ENCODE results near the gene PP2D1. TPM values are rescaled to one million over a fixed set of nuclear protein-coding genes. Genes with fewer than 3 reads are reported as not detected.

The PP2D1 gene
- total and polyA plus RNA-seq, 9 of the 15 experiments (the other 6 are each of a cell fraction or from before 2014, with no cell fraction given) = 0.07 to 0.10 TPM; not detected in 7

DNA sequence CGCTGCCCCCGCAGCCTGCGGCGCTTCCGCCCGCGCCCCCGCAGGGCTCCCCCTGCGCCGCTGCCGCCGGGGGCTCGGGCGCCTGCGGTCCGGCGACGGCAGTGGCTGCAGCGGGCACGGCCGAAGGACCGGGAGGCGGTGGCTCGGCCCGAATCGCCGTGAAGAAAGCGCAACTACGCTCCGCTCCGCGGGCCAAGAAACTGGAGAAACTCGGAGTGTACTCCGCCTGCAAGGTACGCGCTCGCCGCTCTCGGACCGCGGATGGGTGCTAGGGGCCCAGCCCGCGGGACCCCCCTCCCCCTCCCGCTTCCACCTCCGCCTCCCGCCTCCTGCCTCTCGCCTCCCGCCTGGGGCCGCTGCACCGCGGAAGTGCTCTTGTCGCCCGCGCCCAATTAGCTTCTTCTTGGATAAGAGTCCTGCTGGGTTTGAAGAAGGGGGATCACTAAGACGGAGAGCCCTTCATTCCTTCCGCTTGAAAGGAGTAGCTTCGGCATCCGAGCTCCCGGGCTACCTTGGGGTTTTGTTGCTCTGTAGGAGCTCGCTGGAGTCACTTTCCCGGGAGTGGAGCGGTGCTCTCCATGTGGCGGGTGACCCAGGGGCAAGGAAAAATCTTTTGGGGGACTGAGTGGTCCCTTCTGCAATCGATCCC lies 28.6 kb upstream of the PP2D1 start (continued):
- TF ChIP-seq JUN (IDR thresholded peaks at IDR 0.05; ENCODE audit: borderline replicate concordance, low read depth, low read length) = 0 out of 2 replicates have a peak, but pooled peaks have one; percentile 25
- TF ChIP-seq JUN (CRISPR knock-in tag; IDR thresholded peaks at IDR 0.05; ENCODE audit: borderline replicate concordance) = no peak
- TF ChIP-seq, protein P1, sequence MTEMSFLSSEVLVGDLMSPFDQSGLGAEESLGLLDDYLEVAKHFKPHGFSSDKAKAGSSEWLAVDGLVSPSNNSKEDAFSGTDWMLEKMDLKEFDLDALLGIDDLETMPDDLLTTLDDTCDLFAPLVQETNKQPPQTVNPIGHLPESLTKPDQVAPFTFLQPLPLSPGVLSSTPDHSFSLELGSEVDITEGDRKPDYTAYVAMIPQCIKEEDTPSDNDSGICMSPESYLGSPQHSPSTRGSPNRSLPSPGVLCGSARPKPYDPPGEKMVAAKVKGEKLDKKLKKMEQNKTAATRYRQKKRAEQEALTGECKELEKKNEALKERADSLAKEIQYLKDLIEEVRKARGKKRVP (CRISPR knock-in tag; IDR thresholded peaks at IDR 0.05) = no peak
- TF ChIP-seq TAL1 (IDR thresholded peaks at IDR 0.05) = no peak
- 0 out of 2 replicates have a peak, but pooled peaks have one; percentile 67 for TF ChIP-seq ERF (CRISPR knock-in tag; IDR thresholded peaks at IDR 0.05)
- TF ChIP-seq XRCC5 (IDR thresholded peaks at IDR 0.05; ENCODE audit: low read depth, low read length) = no peak
- peak; percentile 60 for TF ChIP-seq ETV1 (tag; conservative IDR thresholded peaks at IDR 0.05; ENCODE audit: low read depth)
- TF ChIP-seq PTBP1 (IDR thresholded peaks at IDR 0.05; ENCODE audit: low read depth, low read length) = no peak
- no peak for TF ChIP-seq ELK1 (CRISPR knock-in tag; IDR thresholded peaks at IDR 0.05)
- TF ChIP-seq PCBP2 (IDR thresholded peaks at IDR 0.05; ENCODE audit: low read depth, low read length, poor library complexity, severe bottlenecking) = no peak
- no peak for TF ChIP-seq SLC30A9 (CRISPR knock-in tag; IDR thresholded peaks at IDR 0.05)
- TF ChIP-seq PHB (CRISPR knock-in tag; IDR thresholded peaks at IDR 0.05) = no peak
- TF ChIP-seq SIN3A (IDR thresholded peaks at IDR 0.05; ENCODE audit: borderline replicate concordance in 2 of 2, control insufficient read depth in 1 of 2, low read depth in 2 of 2, low read length in 2 of 2) = no peak; a peak in 1 of 4 replicates
- 0 out of 4 replicates have a peak, but pooled peaks of 1 of the 2 experiments have one; percentile 30 for TF ChIP-seq NONO (IDR thresholded peaks at IDR 0.05; ENCODE audit: low read depth in 2 of 2, low read length in 1 of 2)
- TF ChIP-seq RBBP5 (IDR thresholded peaks at IDR 0.05; ENCODE audit: borderline replicate concordance, insufficient read depth, low read length, poor library complexity, severe bottlenecking) = no peak
- TF ChIP-seq GTF2B (IDR thresholded peaks at IDR 0.05; ENCODE audit: extremely low read depth, insufficient read length) = no peak
- peak in 1 of 2 experiments; percentile 42; a peak in 1 of 4 replicates for TF ChIP-seq TBL1XR1 (IDR thresholded peaks at IDR 0.05; ENCODE audit: low read length in 2 of 2)
- TF ChIP-seq RBFOX2 (IDR thresholded peaks at IDR 0.05; ENCODE audit: low read depth, low read length) = peak; percentile 58; the same call in 1 of the 2 replicates
- TF ChIP-seq PHB2 (IDR thresholded peaks at IDR 0.05; ENCODE audit: low read depth) = no peak
- no peak for TF ChIP-seq FOXJ2 (tag; IDR thresholded peaks at IDR 0.05)
- no peak for TF ChIP-seq ZFP91 (CRISPR knock-in tag; IDR thresholded peaks at IDR 0.05)
- TF ChIP-seq LEF1 (IDR thresholded peaks at IDR 0.05) = no peak
- no peak for TF ChIP-seq SRSF7 (optimal IDR thresholded peaks at IDR 0.05; ENCODE audit: low read depth, low read length)
- no peak for TF ChIP-seq ZNF445 (CRISPR knock-in tag; IDR thresholded peaks at IDR 0.05; ENCODE audit: low read depth)

Measured in K562 (cell line).